Mesenchymal stem cell (in vitro differentiated cells and primary cell): ENCODE data around the gene OAS2.

Experiments
- DNase-seq: peaks from one replicate; pipeline ENCODE4 v3.0.0-alpha.2; 2013
- H2AFZ ChIP-seq: one replicate; pipeline ENCODE4 v1.6.1; 2013; ENCODE audit warnings: low read depth, mild to moderate bottlenecking, control low read depth, inconsistent platforms, low read length, moderate library complexity
- H2AK5ac ChIP-seq: 2 replicates; pipeline ENCODE4 v1.6.1; 2013; ENCODE audit warnings: low read length, moderate library complexity, mild to moderate bottlenecking, inconsistent platforms; ENCODE audit not compliant: severe bottlenecking
- H2BK120ac ChIP-seq: one replicate; pipeline ENCODE4 v1.6.1; 2013; ENCODE audit warnings: low read depth, mild to moderate bottlenecking, inconsistent platforms, low read length, moderate library complexity
- H2BK12ac ChIP-seq, 2 experiments: one replicate each; pipeline ENCODE4 v1.6.1; 2013; ENCODE audit warnings: inconsistent platforms in 2 of 2, low read length in 2 of 2, mild to moderate bottlenecking in 2 of 2, moderate library complexity in 2 of 2, control low read depth in 1 of 2
- H2BK15ac ChIP-seq: one replicate; pipeline ENCODE4 v1.6.1; 2013; ENCODE audit warnings: mild to moderate bottlenecking, low read depth, inconsistent platforms; ENCODE audit not compliant: poor library complexity, severe bottlenecking
- H2BK5ac ChIP-seq: 2 replicates; pipeline ENCODE4 v1.6.1; 2013; ENCODE audit warnings: low read depth, mild to moderate bottlenecking, low read length, control low read depth, inconsistent platforms; ENCODE audit not compliant: poor library complexity, severe bottlenecking
- H3K14ac ChIP-seq, 2 experiments: one replicate each; pipeline ENCODE4 v1.6.1; 2013; ENCODE audit warnings: inconsistent platforms in 2 of 2, low read length in 2 of 2, control low read depth in 1 of 2, mild to moderate bottlenecking in 1 of 2, moderate library complexity in 1 of 2
- H3K18ac ChIP-seq, 2 experiments: one replicate each; pipeline ENCODE4 v1.6.1; 2013; ENCODE audit warnings: inconsistent platforms in 2 of 2, low read length in 2 of 2, control low read depth in 1 of 2, low read depth in 1 of 2, mild to moderate bottlenecking in 1 of 2
- H3K23ac ChIP-seq, 2 experiments: one replicate each; pipeline ENCODE4 v1.6.1; 2013; ENCODE audit warnings: inconsistent platforms in 2 of 2, low read length in 2 of 2, mild to moderate bottlenecking in 2 of 2, moderate library complexity in 2 of 2, control low read depth in 1 of 2
- H3K27ac ChIP-seq: 2 replicates; pipeline ENCODE4 v1.5.1; 2013; ENCODE audit warnings: mild to moderate bottlenecking, moderate library complexity, low read length, control low read depth, inconsistent platforms; ENCODE audit not compliant: poor library complexity, severe bottlenecking
- H3K27me3 ChIP-seq, 2 experiments: 2 replicates each; pipeline versions ENCODE4 v1.6.1 to v1.7.0; 2013; ENCODE audit warnings: low read length in 2 of 2, mild to moderate bottlenecking in 2 of 2, moderate library complexity in 2 of 2, control low read depth in 1 of 2, inconsistent platforms in 1 of 2; ENCODE audit not compliant: control insufficient read depth in 1 of 2, insufficient read depth in 1 of 2
- H3K36me3 ChIP-seq, 2 experiments: 2 replicates each; pipeline versions ENCODE4 v1.6.1 to v1.7.0; 2013; ENCODE audit warnings: low read length in 2 of 2, control low read depth in 1 of 2, inconsistent platforms in 1 of 2, low read depth in 1 of 2, mild to moderate bottlenecking in 1 of 2; ENCODE audit not compliant: insufficient read depth in 2 of 2, control insufficient read depth in 1 of 2
- H3K4ac ChIP-seq, 2 experiments: one replicate each; pipeline ENCODE4 v1.6.1; 2013; ENCODE audit warnings: inconsistent platforms in 2 of 2, low read length in 2 of 2, mild to moderate bottlenecking in 2 of 2, moderate library complexity in 2 of 2, control low read depth in 1 of 2, low read depth in 1 of 2
- H3K4me1 ChIP-seq: 2 replicates; pipeline ENCODE4 v1.6.1; 2013; ENCODE audit warnings: low read depth, low read length, control low read depth; ENCODE audit not compliant: control insufficient read depth, insufficient read depth
- H3K4me2 ChIP-seq: 2 replicates; pipeline ENCODE4 v1.6.1; 2013; ENCODE audit warnings: low read length, mild to moderate bottlenecking, inconsistent platforms; ENCODE audit not compliant: poor library complexity, severe bottlenecking
- H3K4me3 ChIP-seq, 2 experiments: 2 replicates each; pipeline versions ENCODE4 v1.5.1 to v1.7.0; 2013; ENCODE audit warnings: low read length in 2 of 2, mild to moderate bottlenecking in 2 of 2, control low read depth in 1 of 2, low read depth in 1 of 2; ENCODE audit not compliant: insufficient read depth in 1 of 2
- H3K79me1 ChIP-seq: replicated peaks from 2 replicates; pipeline ENCODE4 v1.6.1; 2013; ENCODE audit warnings: mild to moderate bottlenecking, control low read depth, low read length, inconsistent platforms; ENCODE audit not compliant: poor library complexity, severe bottlenecking
- H3K9ac ChIP-seq: 2 replicates; pipeline ENCODE4 v1.7.0; 2013; ENCODE audit warnings: mild to moderate bottlenecking, low read length, moderate library complexity
- H3K9me3 ChIP-seq: 2 replicates; pipeline ENCODE4 v1.7.0; 2013; ENCODE audit warnings: mild to moderate bottlenecking, low read length; ENCODE audit not compliant: control insufficient read depth
- H4K8ac ChIP-seq: one replicate; pipeline ENCODE4 v1.6.1; 2013; ENCODE audit warnings: inconsistent platforms, mild to moderate bottlenecking, low read length, moderate library complexity
- H4K91ac ChIP-seq: one replicate; pipeline ENCODE4 v1.6.1; 2013; ENCODE audit warnings: mild to moderate bottlenecking, low read length, inconsistent platforms
- WGBS: methylation state at CpG from one replicate; pipeline ENCODE4 v1.1.7; 2013; ENCODE audit warnings: mixed read lengths; 5-methylcytosine and 5-hydroxymethylcytosine counted together

OAS2 gene

DNA sequence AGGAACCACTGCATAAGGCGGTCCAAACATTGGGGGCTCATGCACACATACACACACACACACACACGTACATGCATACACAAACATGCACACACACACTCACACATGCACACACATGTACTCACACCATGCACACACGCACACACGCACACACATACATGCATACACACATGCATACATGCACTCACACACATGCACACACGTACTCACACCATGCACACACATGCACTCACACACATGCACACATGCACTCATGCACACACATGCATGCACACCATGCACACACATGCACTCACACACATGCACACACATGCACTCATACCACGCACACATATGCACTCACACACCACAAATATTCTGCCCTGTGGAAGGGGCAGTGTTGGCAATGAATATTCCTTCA is 22.1 kb downstream of the OAS2 start:
- Histone ChIP-seq H3K23ac (no peak overlapping the region), H3K27ac (no peak overlapping the region), H2BK12ac (no peak overlapping the region), H3K36me3 (peaks cover 0 to 88% of the 10 kb centered on the region in 2 experiments), H3K18ac (no peak overlapping the region), H4K91ac (peak overlapping the region; percentile 5), H4K8ac (no peak overlapping the region), H3K14ac (peak overlapping the region in 1 of 2 experiments; percentile 82), H3K79me1 (no peaks in the 10 kb centered on the region), H2BK5ac (no peak overlapping the region), H3K4me1 (no peaks in the 10 kb centered on the region), H2BK15ac (no peak overlapping the region), H3K4me3 (no peak overlapping the region), H3K4me2 (no peak overlapping the region), H3K27me3 (peaks cover 0 to 42% of the 10 kb centered on the region in 2 experiments), H3K9ac (no peak overlapping the region), H2AK5ac (no peak overlapping the region), H2BK120ac (no peak overlapping the region), H3K4ac (no peak overlapping the region), H2AFZ (no peak overlapping the region), H3K9me3 (peaks cover 8% of the 10 kb centered on the region)
- no peak for DNase-seq
- 83% methylated on average over 6 of the region's 6 CpGs for WGBS

- no peak overlapping the region for H3K4me3 ChIP-seq
- H3K27ac ChIP-seq = no peak overlapping the region
- DNase-seq = no peak
These were observed 23.8 kb downstream of the OAS2 start for GRCh38 chr12:113002155-113002554.

GRCh38 chr12:113002676-113003075 is 24.4 kb downstream of the OAS2 start:
- Histone ChIP-seq H2BK120ac (no peak overlapping the region), H3K23ac (no peak overlapping the region), H3K9me3 (peaks cover 8% of the 10 kb centered on the region), H3K14ac (no peak overlapping the region), H3K18ac (no peak overlapping the region), H2BK15ac (no peak overlapping the region), H4K8ac (no peak overlapping the region), H3K27me3 (peaks cover 0 to 28% of the 10 kb centered on the region in 2 experiments), H3K4ac (no peak overlapping the region), H2AK5ac (no peak overlapping the region), H3K4me1 (peaks cover 11% of the 10 kb centered on the region), H3K27ac (no peak overlapping the region), H3K36me3 (peaks cover 0 to 83% of the 10 kb centered on the region in 2 experiments), H3K4me2 (no peak overlapping the region), H2BK5ac (no peak overlapping the region), H3K79me1 (no peaks in the 10 kb centered on the region), H2BK12ac (no peak overlapping the region), H2AFZ (no peak overlapping the region), H3K9ac (no peak overlapping the region), H3K4me3 (no peak overlapping the region), H4K91ac (no peak overlapping the region)
- WGBS = 74% methylated on average over 3 of the region's 5 CpGs
- no peak for DNase-seq

More at GRCh38 chr12:113002155-113002554, 23.8 kb downstream of the OAS2 start:
- H2BK15ac ChIP-seq = no peak overlapping the region
- no peak overlapping the region for H3K4me2 ChIP-seq
- H2BK5ac ChIP-seq = no peak overlapping the region
- no peak overlapping the region for H3K18ac ChIP-seq
- H3K79me1 ChIP-seq = no peaks in the 10 kb centered on the region
- no peak overlapping the region for H2AK5ac ChIP-seq
- peaks cover 6% of the 10 kb centered on the region for H3K4me1 ChIP-seq
- peaks cover 8% of the 10 kb centered on the region for H3K9me3 ChIP-seq
- H3K9ac ChIP-seq = no peak overlapping the region
- no peak overlapping the region for H3K14ac ChIP-seq
- H2AFZ ChIP-seq = no peak overlapping the region
- peaks cover 0 to 33% of the 10 kb centered on the region in 2 experiments for H3K27me3 ChIP-seq
- 79% methylated on average over 4 of the region's 4 CpGs for WGBS
- H3K36me3 ChIP-seq = peaks cover 0 to 83% of the 10 kb centered on the region in 2 experiments
- H2BK120ac ChIP-seq = no peak overlapping the region
- H3K4ac ChIP-seq = no peak overlapping the region
- H2BK12ac ChIP-seq = no peak overlapping the region
- no peak overlapping the region for H3K23ac ChIP-seq
- H4K91ac ChIP-seq = no peak overlapping the region
- H4K8ac ChIP-seq = no peak overlapping the region

DNA sequence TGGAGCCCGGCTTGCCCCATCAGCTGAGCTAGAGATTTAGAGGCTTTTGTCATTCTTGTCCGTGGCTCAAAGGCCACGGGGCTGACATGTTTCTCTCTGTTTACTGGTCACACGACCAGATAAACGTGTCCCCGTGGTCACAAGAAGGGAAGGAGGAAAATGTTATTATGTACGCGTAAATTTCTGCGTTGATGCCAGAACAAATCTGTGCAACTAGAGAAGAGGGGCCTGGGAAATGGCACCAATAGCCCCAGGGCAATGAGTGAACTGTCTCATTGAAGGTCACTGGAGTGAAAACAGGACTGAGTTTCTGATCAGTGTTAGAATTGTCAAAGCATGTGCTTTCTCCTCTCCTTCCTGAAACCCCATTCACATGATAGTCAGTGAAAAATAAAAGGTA is 25.3 kb downstream of the OAS2 start:
- Histone ChIP-seq H2BK15ac (no peak overlapping the region), H3K36me3 (peaks cover 0 to 82% of the 10 kb centered on the region in 2 experiments), H4K8ac (no peak overlapping the region), H3K14ac (no peak overlapping the region), H3K4me2 (no peak overlapping the region), H4K91ac (no peak overlapping the region), H2BK12ac (no peak overlapping the region), H2AFZ (no peak overlapping the region), H3K4me1 (peaks cover 11% of the 10 kb centered on the region), H3K9me3 (peaks cover 1% of the 10 kb centered on the region), H3K4me3 (no peak overlapping the region), H3K23ac (no peak overlapping the region), H2AK5ac (no peak overlapping the region), H3K4ac (no peak overlapping the region), H3K79me1 (no peaks in the 10 kb centered on the region), H3K9ac (no peak overlapping the region), H3K27ac (no peak overlapping the region), H2BK5ac (no peak overlapping the region), H3K18ac (no peak overlapping the region), H2BK120ac (no peak overlapping the region), H3K27me3 (peaks cover 0 to 21% of the 10 kb centered on the region in 2 experiments)
- WGBS = 80% methylated on average over 9 of the region's 9 CpGs
- no peak for DNase-seq
